Measurements from ENCODE around the gene PFKFB3.
"Not testable (repeated sequence)": the region's sequence is repeated elsewhere in the genome, so short reads cannot be mapped to it uniquely, and the experiment has no call there.

PFKFB3 gene

DNA sequence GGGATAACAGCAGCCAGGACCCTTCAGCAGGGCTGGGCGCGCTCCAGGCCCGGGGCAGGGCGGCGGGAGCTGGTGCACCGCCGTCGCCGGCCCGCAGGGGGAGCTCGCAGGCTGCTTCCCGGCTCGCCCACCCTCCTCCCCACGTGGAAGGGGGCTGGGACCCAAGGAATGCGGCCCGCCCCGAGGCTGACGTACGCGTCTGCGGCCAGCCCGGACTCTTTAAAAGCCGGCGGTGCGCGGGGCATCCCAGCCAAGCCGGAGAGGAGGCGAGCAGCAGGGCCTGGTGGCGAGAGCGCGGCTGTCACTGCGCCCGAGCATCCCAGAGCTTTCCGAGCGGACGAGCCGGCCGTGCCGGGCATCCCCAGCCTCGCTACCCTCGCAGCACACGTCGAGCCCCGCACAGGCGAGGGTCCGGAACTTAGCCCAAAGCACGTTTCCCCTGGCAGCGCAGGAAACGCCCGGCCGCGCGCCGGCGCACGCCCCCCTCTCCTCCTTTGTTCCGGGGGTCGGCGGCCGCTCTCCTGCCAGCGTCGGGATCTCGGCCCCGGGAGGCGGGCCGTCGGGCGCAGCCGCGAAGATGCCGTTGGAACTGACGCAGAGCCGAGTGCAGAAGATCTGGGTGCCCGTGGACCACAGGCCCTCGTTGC lies at the start of gene PFKFB3:
Gene PFKFB3, plus strand, starts transcription at position 249 of the 647 bp plus-strand sequence. Its CDS starts 329 bp downstream, at position 578.
- H3K4me3 ChIP-seq (ENCODE audit: low read length): peak within 1 kb of the TSS; percentile 76
- no peak for TF ChIP-seq ZNF274 (IDR thresholded peaks at IDR 0.05; ENCODE audit: low read depth, low read length)

DNA sequence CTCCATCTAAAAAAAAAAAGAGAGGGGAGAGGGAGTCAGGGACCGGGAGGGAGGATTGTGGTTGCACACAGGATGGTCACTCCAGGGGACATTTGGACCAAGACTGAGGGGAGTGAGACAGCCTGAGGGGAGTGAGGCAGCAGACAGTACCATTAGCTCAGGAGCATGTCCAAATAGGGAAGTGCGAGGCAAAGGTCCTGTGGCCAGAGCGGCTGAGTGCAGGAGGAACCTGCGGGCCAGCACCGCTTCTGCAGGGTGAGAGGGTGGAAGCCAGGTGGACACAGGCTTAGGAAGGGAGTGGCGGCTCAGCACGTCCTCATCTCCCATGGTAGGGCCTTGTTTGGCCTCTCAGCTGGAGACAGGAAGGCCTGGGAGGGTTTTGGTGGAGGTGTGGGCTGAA lies 48.9 kb upstream of the PFKFB3 start:
- TF ChIP-seq ZNF274 (IDR thresholded peaks at IDR 0.05; ENCODE audit: low read depth, low read length): no peak
- H3K4me3 ChIP-seq (ENCODE audit: low read length): no peak overlapping the region

DNA sequence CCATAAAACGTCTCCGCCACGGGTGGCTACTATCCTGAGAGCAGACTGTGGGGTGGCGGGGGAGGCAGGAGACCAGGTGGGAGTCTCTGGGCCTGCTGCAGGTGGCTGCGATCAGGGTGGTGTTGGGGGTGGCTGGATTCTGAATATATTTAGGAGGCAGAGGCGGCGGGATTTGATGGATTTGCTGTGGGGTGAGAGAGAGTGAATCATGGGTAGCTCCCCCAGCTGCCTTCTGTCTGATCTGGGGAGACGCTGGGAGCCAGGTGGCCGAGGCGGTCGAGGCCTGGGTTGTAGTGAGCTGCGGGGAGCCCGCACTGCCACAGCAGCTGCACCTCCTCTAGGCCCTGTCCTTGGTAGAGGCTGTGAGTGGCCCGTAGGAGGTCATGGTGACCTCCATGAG lies 48.2 kb upstream of the PFKFB3 start:
- no peak for TF ChIP-seq ZNF274 (IDR thresholded peaks at IDR 0.05; ENCODE audit: low read depth, low read length)

DNA sequence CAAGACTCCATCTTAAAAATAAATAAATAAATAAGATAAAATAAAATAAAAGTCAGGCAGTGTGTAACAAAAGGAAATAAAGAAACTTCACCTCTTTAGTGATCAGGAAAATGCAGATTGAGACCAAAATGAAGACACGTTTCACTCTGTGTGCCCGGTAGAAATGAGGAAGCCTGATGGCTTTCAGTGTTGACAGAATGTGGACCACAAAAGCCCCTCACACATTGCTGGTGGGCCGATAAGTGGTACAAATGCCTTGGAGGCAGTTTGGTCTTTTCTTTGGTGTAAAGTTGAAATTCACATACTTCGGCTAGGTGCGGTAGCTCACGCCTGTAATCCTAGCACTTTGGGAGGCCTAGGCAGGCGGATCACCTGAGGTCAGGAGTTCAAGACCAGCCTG lies 44.5 kb upstream of the PFKFB3 start:
- no peak for TF ChIP-seq ZNF274 (IDR thresholded peaks at IDR 0.05; ENCODE audit: low read depth, low read length)
- H3K4me3 ChIP-seq (ENCODE audit: low read length): no peak overlapping the region

More for the DNA sequence above, 48.2 kb upstream of the PFKFB3 start:
- no peak overlapping the region for H3K4me3 ChIP-seq (ENCODE audit: low read length)

DNA sequence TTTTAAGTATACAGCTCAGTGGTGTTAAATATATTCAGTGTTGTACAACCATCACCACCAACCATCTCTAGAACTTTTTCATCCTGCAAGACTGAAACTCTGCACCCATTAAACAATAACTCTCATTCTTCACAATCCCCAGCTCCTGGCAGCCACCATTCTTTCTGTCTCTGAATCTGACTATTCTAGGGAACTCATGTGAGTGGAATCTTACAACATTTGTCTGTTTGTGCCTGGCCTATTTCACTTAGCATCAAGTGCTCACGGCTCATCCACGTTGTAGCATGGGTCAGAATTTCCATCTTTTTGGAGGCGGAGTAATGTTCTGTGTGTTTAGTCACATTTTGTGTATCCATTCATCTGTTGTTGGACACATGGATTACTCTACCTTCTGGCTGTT lies 40.8 kb upstream of the PFKFB3 start:
- H3K4me3 ChIP-seq (ENCODE audit: low read length): no peak overlapping the region
- TF ChIP-seq ZNF274 (IDR thresholded peaks at IDR 0.05; ENCODE audit: low read depth, low read length): no peak

DNA sequence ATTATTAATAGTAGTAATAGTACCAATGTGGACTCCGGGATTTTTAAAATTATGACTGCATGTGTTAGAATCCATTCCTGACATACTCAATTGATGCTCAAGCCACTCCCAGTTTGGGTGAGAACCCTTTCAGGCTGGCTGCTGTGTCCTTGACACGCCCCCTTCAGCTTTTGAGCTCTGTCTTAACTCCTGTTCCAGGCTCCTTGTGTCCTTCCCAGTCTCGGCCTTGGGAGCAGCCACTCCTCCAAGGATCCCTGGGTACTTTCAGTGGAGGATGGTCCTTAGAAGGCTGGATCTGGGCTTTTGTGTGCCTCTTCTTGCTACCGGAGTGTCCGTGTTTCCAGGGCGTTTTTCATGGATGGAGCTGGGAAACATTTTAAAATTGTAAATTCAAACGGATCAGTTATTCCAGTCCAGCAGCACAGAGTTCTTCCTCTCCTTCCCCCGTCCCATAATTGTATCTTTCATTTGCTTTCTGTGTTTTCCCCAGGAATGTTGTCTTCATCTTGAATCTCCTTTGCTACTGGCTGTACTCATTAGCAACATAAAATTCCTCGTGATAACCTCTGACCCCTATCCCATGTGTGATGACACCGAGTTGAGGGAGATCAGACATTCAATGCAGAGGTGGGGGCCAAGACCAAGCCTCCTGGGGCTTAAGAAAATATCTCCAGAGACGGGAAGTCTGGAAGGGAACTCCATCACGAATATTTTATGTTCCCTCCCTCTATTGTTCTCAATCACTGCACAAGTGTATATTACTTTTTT lies 40.0 kb upstream of the PFKFB3 start:
- no peak for TF ChIP-seq ZNF274 (IDR thresholded peaks at IDR 0.05; ENCODE audit: low read depth, low read length)

DNA sequence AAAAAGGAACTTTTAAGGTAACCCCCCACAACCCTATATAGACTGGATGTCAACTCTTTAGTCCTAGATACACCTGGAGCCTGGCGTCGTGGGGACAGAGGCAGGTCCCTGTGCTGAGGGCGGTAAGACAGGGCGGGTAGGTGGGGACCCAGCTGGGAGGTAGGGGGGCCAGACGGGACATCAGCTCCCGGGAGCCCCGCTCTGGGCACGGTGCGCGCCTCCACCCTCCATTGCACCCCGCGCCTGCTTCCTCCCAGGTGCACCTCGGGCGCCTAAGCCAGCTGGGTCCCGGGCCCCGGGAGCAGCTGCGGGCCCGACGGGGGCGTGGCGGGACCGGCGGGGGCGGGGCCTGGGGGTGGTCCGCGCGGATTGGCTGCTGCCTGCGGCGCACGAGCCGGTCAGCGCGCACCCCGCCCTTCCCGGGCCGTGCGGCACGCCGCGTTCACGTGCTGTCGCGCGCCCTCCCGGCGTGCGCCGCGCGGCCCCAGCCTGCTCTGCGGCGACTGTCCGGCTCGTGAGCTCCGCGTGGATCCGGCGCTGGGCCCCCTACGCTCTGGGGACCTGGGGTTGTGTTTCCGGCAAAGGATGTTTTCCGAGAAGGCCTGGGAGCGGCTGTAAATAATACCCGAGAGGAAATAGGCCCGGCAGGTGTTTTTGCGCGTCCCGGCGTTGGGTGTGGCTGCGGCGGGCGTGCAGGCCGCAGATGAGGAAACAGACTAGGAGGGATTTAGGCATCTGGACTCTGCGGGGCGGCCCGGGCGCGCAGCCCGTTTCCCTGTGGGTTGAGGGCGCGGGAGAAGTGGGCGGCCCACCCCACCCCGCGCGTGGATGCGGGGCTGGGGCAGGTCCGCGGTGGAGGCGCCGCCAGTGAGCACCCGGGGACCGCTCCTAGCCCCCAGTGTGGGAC lies 39.1 kb upstream of the PFKFB3 start:
- peak overlapping the region; percentile 96 for H3K4me3 ChIP-seq (ENCODE audit: low read length)
- no peak for TF ChIP-seq ZNF274 (IDR thresholded peaks at IDR 0.05; ENCODE audit: low read depth, low read length)

More for the DNA sequence above, 40.0 kb upstream of the PFKFB3 start:
- peak overlapping the region; percentile 71; the same call in 1 of the 2 replicates for H3K4me3 ChIP-seq (ENCODE audit: low read length)

DNA sequence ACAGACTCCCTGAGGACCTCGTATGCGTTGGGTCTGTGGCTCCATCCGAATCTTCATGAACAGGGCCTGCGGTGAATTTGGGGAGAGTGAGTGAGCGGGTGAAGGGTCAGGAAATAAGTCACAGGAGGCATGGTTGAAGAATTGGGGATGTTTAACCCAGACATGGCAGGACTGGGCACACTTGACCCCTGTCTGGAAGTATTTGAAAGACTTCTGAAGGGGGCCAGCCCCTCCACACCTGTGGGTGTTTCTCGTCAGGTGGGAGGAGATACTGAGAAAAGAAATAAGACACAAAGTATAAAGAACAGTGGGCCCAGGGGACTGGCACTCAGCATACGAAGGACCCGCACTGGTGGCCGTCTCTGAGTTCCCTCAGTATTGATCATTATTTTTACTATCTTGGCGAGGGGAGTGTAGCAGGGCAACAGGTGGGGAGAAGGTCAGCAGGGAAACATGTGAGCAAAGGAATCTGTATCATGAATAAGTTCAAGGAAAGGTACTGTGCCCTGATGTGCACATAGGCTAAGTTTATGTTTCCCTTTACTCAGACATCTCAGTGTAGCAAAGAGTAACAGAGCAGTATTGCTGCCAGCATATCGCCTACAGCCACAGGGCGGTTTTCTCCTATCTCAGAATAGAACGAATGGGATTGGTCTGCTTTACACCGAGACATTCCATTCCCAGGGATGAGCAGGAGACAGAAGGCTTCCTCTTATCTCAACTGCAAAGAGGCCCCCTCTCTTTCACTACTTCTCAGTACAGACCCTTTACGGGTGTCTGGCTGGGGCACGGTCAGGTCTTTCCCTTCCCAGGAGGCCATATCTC lies 38.2 kb upstream of the PFKFB3 start:
- H3K4me3 ChIP-seq (ENCODE audit: low read length): peak overlapping the region; percentile 96
- TF ChIP-seq ZNF274 (IDR thresholded peaks at IDR 0.05; ENCODE audit: low read depth, low read length): no peak

DNA sequence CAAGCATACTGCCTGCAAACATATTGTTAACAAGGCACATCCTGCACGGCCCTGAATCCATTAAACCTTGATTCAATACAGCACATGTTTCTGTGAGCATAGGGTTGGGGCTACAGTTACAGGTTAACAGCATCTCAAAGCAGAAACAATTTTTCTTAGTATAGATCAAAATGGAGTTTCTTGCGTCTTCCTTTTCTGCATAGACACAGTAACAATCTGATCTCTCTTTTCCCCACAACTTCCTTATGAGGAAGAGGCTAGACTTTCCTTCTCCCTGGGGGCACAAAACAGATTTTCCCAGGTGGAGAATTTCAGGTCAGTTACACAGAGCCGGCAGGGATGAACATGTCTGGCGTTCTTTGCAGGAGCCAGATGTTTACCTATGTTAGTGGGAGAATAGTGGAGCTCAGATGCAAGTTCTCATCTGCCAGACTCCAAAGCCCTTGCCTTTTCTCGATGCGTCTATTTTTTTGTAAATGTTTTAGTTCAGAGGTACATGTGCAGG lies 37.5 kb upstream of the PFKFB3 start:
- no peak for TF ChIP-seq ZNF274 (IDR thresholded peaks at IDR 0.05; ENCODE audit: low read depth, low read length)
- H3K4me3 ChIP-seq (ENCODE audit: low read length): no peak overlapping the region

DNA sequence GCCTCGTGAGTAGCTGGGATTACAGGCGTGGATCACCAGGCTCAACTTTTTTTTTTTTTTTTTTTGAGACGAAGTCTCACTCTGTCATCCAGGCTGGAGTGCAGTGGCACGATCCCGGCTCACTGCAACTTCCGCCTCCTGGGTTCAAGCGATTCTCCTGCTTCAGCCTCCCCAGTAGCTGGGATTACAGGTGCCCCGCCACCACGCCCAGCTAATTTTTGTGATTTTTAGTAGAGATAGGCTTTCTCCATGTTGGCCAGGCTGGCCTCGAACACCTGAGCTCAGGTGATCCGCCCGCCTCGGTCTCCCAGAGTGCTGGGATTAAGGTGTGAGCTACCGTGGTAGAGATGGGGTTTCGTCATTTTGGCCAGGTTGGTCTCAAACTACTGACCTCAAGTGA lies 36.8 kb upstream of the PFKFB3 start:
- H3K4me3 ChIP-seq (ENCODE audit: low read length): not testable (repeated sequence)

DNA sequence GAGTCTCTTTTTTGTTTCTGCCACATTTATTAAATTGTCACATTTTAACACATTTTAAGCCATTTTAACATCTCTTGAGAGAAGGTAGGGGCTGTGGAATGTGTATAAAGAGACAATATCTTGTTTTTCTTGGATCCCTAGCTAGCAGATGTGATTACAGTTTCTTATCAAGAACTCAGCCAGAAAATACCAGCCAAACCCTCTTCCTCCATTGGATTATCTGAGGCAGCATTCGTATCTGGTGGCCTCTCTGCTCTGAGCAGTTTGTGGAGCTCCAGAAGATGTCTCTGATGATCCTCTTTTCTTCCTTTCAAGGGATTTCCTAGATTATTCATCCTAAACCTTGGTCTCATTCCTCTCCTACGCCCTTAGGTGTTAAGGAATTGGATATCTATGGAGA lies 35.3 kb upstream of the PFKFB3 start:
- no peak overlapping the region for H3K4me3 ChIP-seq (ENCODE audit: low read length)
- no peak for TF ChIP-seq ZNF274 (IDR thresholded peaks at IDR 0.05; ENCODE audit: low read depth, low read length)

DNA sequence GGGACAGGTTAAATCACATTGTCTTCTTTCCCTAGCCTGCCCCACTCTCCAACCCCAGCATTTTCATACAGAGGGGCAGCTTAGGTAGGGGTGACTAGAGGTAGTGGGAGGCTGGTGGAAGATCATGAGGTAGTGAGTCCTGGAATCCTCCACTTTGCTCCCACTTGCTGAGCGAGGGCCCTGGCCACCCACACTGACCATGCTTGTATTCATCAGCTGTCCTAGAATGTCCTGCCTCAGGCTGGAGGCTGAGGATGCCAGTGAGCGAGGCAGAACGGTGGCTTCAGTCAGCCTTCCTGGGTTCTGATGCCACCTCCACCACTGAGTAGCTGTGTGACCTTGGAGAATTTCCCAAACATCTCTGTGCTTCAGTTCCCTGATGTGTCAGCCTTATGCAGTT lies 34.6 kb upstream of the PFKFB3 start:
- no peak for TF ChIP-seq ZNF274 (IDR thresholded peaks at IDR 0.05; ENCODE audit: low read depth, low read length)
- H3K4me3 ChIP-seq (ENCODE audit: low read length): no peak overlapping the region

DNA sequence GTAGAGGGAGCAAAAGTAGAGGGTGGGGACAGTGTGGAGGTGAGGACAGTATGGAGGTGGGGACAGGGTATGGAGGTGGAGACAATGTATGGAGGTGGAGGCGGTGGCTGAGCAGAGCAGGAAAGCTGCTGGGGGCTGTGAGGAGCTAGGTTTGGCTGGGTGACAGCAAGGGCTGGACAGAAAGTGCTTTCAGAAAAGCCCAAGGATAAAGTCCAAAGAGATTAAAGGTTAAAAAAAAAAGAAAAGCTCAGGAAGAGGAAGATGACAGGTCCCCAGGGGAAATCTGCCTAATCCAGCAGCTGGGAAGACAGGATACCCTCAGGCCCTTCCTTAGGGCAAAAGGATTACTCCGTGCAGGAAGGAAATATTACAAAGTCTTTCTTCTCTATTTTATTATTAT lies 32.1 kb upstream of the PFKFB3 start:
- TF ChIP-seq ZNF274 (IDR thresholded peaks at IDR 0.05; ENCODE audit: low read depth, low read length): no peak
- H3K4me3 ChIP-seq (ENCODE audit: low read length): no peak overlapping the region
